NCI-H1930 (cell line): ENCODE results near the gene LRMDA.
A peak's percentile ranks its signal among the peaks of the same experiment; 100 is the strongest.
"Not testable (repeated sequence)": the region's sequence is repeated elsewhere in the genome, so short reads cannot be mapped to it uniquely, and the experiment has no call there.

Experiments
- DNase-seq, 2 experiments: peaks; one replicate each; lab custom pipeline; 2025; lab: John Stamatoyannopoulos, UW

The LRMDA gene

GRCh38 chr10:75746356-75746755 lies 314.9 kb downstream of the LRMDA start:
- peak in 1 of 2 experiments; percentile 48 for DNase-seq

GRCh38 chr10:75750093-75750875 lies 318.9 kb downstream of the LRMDA start:
- not testable (repeated sequence) for DNase-seq

GRCh38 chr10:75751232-75751631 lies 319.8 kb downstream of the LRMDA start:
- no peak for DNase-seq

GRCh38 chr10:75753621-75754020 lies 322.2 kb downstream of the LRMDA start:
- DNase-seq, result no peak

- no peak for DNase-seq
Observed at GRCh38 chr10:75754096-75754831, 322.8 kb downstream of the LRMDA start.

- DNase-seq, result no peak
Observed at GRCh38 chr10:75755528-75755927, 324.1 kb downstream of the LRMDA start.

GRCh38 chr10:75761289-75761688 lies 329.9 kb downstream of the LRMDA start:
- DNase-seq, result no peak

GRCh38 chr10:75762431-75762802 lies 331.0 kb downstream of the LRMDA start:
- no peak for DNase-seq

GRCh38 chr10:75763652-75764051 lies 332.2 kb downstream of the LRMDA start:
- DNase-seq, result no peak

- no peak for DNase-seq
Observed at GRCh38 chr10:75764974-75765788, 333.8 kb downstream of the LRMDA start.

GRCh38 chr10:75765789-75766096 lies 334.3 kb downstream of the LRMDA start:
- DNase-seq, result no peak

- DNase-seq, result no peak
Observed at GRCh38 chr10:75766106-75766505, 334.7 kb downstream of the LRMDA start.

- not testable (repeated sequence) for DNase-seq
Observed at GRCh38 chr10:75766752-75767151, 335.3 kb downstream of the LRMDA start.

- DNase-seq, result no peak
Observed at GRCh38 chr10:75770626-75771081, 339.2 kb downstream of the LRMDA start.

GRCh38 chr10:75771606-75772005 lies 340.2 kb downstream of the LRMDA start:
- DNase-seq, result no peak

GRCh38 chr10:75772153-75772887 lies 340.9 kb downstream of the LRMDA start:
- no peak for DNase-seq

- DNase-seq, result no peak
Observed at GRCh38 chr10:75773231-75773780, 341.9 kb downstream of the LRMDA start.

GRCh38 chr10:75773813-75774782 lies 342.7 kb downstream of the LRMDA start:
- no peak for DNase-seq

GRCh38 chr10:75774783-75775490 lies 343.5 kb downstream of the LRMDA start:
- DNase-seq, result no peak
